Pons (tissue), 1 donor: ENCODE data around the gene PUM2.

Source experiments
- DNase-seq: peaks from one replicate; pipeline ENCODE4 v3.0.0-alpha.2; 2016; ENCODE audit warnings: low spot score

PUM2 gene

GRCh38 chr2:20348542-20348941, 2.1 kb downstream of the PUM2 start:
- no peak for DNase-seq

GRCh38 chr2:20346565-20347381, 3.9 kb downstream of the PUM2 start:
- no peak for DNase-seq

DNA sequence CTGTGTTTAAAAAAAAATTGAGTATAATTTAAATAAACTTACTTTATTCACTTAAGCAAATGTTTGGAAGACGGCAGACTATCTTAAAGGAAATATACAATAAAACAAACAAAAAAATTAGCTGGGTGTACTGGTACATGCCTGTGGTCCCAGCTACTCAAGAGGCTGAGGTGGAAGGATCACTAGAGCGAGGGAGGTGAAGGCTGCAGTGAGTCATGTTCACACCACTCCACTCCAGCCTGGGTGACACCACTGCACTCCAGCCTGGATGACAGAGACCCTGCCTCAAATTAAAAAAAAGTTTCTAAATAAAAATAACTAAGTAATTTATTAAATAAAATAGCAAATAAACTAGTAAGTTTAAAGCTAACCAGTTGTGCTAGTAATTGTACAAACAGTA, 7.5 kb downstream of the PUM2 start:
- no peak for DNase-seq

DNA sequence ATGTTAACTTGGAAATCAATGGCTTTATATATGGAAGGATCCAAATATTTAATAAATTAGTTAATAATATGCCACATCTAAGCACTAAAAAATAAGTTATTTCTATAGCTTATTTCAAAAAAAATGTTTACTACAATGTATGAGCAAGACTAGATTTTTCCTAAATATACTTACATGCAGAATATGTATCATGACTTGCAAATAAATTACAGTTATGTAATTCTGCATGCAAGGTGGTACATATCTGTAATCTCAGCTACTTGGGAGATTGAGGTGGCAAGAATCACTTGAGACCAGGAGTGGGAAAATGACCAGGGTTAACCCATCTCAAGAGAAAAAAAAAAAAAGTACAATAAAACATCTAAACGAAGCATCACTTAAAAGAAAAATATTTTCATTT, 11.6 kb downstream of the PUM2 start:
- no peak for DNase-seq

DNA sequence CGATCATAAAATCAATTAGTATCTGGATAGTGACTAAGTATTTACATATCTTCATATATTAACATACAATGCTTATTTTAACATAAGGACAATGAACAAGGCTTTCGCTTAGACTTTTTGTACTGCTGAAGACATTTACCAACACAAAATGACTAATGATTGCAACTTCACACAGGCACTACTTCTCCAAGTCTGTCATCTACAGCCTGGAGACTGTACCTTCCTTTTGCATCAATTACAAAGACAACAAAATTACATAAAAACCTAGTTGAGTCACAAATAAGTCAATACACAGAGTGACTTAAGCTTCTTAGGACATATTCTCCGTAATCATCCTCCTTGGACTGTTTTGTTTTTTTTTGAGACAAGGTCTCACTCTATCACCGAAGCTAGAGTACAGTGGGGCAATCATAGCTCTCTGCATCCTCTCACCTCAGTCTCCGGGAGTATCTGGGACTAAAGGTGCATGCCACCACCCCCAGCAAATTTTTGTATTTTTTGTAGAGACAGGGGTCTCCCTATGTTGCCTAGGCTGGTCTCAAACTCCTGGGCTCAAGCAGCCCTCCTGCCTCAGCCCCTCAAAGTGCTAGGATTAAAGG, 15.9 kb downstream of the PUM2 start:
- DNase-seq, result no peak

DNA sequence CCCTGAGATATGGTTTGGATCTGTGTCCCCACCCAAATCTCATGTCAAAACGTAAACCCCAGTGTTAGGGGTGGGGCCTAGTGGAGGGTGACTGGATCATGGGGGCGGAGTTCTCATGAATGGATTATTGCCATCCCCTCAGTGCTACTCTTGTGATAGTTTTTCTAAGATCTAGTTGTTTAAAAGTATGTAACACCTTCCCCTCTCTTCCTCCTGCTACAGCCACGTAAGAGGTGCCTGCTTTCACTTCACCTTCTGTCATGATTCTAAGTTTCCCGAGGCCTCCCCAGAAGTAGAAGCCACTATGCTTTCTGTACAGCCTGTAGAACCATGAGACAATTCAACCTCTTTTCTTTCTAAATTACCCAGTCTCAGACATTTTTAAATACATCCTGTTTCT, 16.9 kb downstream of the PUM2 start:
- DNase-seq, result no peak

GRCh38 chr2:20330192-20330591, 20.5 kb downstream of the PUM2 start:
- DNase-seq, result no peak

- no peak for DNase-seq
Observed at GRCh38 chr2:20327370-20327769, 23.3 kb downstream of the PUM2 start.

DNA sequence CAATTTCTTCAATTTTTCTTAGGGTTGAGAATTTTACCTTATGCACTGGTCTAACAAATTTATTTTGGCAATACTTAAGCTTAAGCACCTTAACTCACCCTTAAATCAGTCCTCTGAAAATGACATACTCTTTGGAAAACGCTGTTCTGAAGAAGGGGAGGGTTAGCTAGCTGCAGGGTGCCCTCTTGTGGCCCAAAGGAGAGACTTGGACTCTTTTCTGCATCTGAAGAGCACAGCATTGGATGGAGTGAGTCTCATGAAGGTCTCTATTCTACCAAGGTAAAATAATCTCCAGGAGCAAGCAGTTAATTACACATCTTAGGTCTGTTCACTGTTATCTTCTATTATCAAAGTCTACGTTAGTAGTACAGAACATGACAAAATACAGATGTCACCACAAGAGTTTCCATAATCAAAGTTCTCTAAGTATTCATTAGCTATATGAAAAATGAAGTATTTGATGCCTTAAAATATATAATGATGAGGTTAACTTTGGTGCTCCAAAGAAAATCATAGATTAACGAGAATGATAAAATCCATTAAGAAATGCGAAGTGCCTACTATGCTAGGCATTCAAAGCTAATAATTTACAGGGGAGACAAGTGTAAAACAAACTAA, 24.4 kb downstream of the PUM2 start:
- peak; percentile 74 for DNase-seq

- no peak for DNase-seq
Observed at GRCh38 chr2:20322527-20323300, 27.9 kb downstream of the PUM2 start.

DNA sequence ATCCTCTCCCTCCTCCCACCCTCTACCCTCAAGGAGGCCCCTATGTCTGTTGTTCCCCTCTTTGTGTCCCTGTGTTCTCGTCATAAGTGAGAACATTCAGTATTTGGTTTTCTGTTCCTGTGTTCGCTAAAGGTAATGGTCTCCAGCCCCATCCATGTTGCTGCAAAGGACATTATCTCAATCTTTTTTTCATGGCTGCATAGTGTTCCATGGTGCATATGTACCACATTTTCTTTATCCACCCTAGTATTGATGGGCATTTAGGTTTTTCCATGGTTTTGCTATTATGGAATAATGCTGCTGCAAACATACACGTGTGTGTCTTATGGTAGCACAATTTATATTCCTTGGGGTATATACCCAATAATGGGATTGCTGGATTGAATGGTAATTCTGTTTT, 33.0 kb downstream of the PUM2 start:
- no peak for DNase-seq

DNA sequence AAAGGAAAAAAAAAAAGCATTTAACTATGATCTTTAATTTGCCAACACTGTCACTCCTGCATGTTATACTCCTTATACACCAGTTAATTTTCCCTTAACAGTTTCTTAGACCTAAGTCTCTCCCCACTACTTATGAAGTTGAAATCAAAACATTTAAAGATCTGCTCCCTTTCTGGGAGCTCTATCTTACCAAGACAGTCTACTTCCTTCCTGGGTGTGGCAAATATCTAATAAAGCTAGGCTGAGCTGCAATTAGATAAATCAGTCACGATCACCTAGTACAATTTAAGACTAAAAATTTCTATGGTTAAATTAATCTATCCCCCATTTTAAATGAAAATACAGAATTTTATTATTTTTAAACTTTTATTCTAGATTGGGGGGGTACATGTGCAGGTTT, 33.4 kb downstream of the PUM2 start:
- no peak for DNase-seq

- DNase-seq, result no peak
Observed at GRCh38 chr2:20314562-20315501, 35.8 kb downstream of the PUM2 start.

GRCh38 chr2:20313659-20314058, 37.0 kb downstream of the PUM2 start:
- no peak for DNase-seq

GRCh38 chr2:20309001-20309400, 41.6 kb downstream of the PUM2 start:
- DNase-seq, result no peak

DNA sequence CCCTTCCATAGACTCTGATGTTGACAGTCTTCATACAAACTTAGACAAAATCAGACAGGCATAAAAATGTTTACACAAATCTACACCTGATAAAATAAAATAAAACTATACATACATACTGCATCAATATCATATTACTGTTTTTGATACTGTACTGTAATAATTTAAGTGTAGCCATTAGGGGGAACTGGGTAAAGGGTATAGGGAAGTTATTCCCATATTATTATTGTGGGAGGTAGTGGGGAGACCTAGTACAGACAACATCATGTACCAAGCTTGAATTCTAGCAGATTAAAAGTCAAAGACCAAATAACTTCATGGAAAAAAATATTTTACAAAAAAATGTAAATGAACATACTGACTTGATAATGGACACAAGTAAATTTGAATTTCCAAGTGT, 43.3 kb downstream of the PUM2 start:
- DNase-seq, result no peak

- no peak for DNase-seq
Observed at GRCh38 chr2:20304411-20304810, 46.2 kb downstream of the PUM2 start.

- no peak for DNase-seq
Observed at GRCh38 chr2:20303966-20304365, 46.7 kb downstream of the PUM2 start.

DNA sequence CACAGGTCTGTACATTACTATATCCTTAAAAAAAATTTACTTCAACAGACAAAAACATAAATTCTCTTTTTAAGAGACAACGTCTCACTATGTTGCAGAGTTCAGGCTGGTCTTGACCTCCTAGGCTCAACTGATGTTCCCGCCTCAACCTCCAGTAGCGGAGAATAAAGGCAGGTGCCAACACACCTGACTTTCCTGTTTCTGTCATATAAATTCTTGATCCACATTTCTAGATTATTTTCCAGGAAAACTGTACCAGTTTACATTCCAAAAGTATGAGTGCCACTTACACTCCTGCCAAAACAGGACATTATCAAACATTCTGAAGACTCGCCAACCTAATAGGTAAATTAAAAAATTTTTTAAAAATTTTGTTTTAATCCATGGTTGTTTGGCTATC, 48.6 kb downstream of the PUM2 start:
- DNase-seq, result no peak

GRCh38 chr2:20300656-20301055, 50.0 kb downstream of the PUM2 start:
- no peak for DNase-seq

- no peak for DNase-seq
Observed at GRCh38 chr2:20299113-20299512, 51.5 kb downstream of the PUM2 start.

- no peak for DNase-seq
Observed at GRCh38 chr2:20294231-20294630, 56.4 kb downstream of the PUM2 start.
